ENCODE measurements around the gene CELF6.

The CELF6 gene

GRCh38 chr15:72340366-72340765 is 20.4 kb upstream of the CELF6 start:
- no peak for DNase-seq (ENCODE audit: low spot score)

DNA sequence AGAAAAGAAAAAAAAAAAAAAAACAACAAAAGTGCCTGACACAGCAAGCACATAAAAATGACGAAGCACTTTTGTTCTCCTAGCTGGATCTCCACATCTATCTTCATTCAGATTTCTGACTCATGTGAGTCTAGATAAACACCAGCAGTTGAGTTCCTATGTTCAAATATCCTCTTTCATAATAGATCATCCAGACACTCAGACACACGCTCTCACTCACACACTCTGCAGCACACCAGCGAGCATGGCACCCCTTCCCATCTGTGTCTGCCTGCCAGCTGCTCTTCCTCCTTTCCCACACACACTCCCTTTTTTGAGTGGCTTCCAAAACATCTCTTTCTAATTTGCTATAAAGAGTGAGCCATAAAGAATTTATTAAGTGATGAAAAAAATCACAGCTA is 19.8 kb upstream of the CELF6 start:
- DNase-seq (ENCODE audit: low spot score): no peak

More at GRCh38 chr15:72340366-72340765, 20.4 kb upstream of the CELF6 start:
- no peak for TF ChIP-seq CTCF (IDR thresholded peaks at IDR 0.05; ENCODE audit: extremely low read depth, missing control alignments)

DNA sequence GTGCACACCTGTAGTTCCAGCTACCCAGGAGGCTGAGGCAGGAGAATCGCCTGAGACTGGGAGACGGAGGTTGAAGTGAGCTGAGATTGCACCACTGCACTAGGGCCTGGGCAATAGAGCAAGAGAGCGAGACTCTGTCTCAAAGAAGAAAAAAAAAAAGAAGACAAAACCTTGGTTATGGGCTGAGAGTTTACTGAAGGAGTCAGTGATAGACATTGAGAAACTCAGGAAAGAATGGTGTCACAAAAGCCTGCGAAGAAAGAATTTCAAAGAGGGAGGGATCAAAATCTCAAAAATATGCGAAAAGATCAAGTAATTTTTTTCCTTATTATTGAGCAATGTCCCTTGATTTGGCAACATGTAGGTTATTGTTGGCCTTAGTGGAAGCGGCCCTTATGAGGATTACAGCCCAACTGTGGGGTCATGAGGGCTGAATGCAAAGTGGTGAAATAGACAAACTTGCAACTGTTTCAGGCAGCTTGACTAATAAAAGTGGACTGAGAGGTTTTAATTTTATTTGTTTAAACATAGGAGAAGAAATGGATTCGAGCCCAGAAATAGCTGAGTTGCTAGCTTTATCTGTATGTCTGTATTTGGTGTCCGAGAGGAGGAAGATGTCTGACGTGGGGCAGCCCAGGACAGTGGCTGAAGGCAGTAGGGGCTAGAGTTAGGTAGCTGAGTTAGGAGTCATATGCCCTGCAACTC is 18.8 kb upstream of the CELF6 start:
- TF ChIP-seq CTCF (IDR thresholded peaks at IDR 0.05; ENCODE audit: extremely low read depth, missing control alignments): no peak
- DNase-seq (ENCODE audit: low spot score): no peak

More for the DNA sequence above, 19.8 kb upstream of the CELF6 start:
- TF ChIP-seq CTCF (IDR thresholded peaks at IDR 0.05; ENCODE audit: extremely low read depth, missing control alignments): no peak

- no peak for DNase-seq (ENCODE audit: low spot score)
- TF ChIP-seq CTCF (IDR thresholded peaks at IDR 0.05; ENCODE audit: extremely low read depth, missing control alignments): no peak
Observed at GRCh38 chr15:72338148-72338547, 18.2 kb upstream of the CELF6 start.

- DNase-seq (ENCODE audit: low spot score): no peak
- no peak for TF ChIP-seq CTCF (IDR thresholded peaks at IDR 0.05; ENCODE audit: extremely low read depth, missing control alignments)
Observed at GRCh38 chr15:72334842-72335241, 14.9 kb upstream of the CELF6 start.

GRCh38 chr15:72331021-72331420 is 11.1 kb upstream of the CELF6 start:
- no peak for DNase-seq (ENCODE audit: low spot score)
- TF ChIP-seq CTCF (IDR thresholded peaks at IDR 0.05; ENCODE audit: extremely low read depth, missing control alignments): no peak

- no peak for TF ChIP-seq CTCF (IDR thresholded peaks at IDR 0.05; ENCODE audit: extremely low read depth, missing control alignments)
Observed at GRCh38 chr15:72323752-72324151, 3.8 kb upstream of the CELF6 start.

More at GRCh38 chr15:72323752-72324151, 3.8 kb upstream of the CELF6 start:
- DNase-seq (ENCODE audit: low spot score): no peak

Data from GM20000 (cell line).